HG03103 (cell line): ENCODE data around the gene SNAPC1.
"Not testable (repeated sequence)": the region's sequence is repeated elsewhere in the genome, so short reads cannot be mapped to it uniquely, and the experiment has no call there.

Experiments used
- ATAC-seq: cut with Tn5 transposase; IDR thresholded peaks from one replicate; pipeline ENCODE4 v1.9.1; 2021; ENCODE audit warnings: low read depth; ENCODE audit not compliant: unreplicated experiment

The SNAPC1 gene

GRCh38 chr14:61749264-61749663, 13.0 kb upstream of the SNAPC1 start:
- ATAC-seq = no peak

- no peak for ATAC-seq
Measured at GRCh38 chr14:61749867-61750266, 12.4 kb upstream of the SNAPC1 start.

- ATAC-seq = peak; percentile 89
Measured at GRCh38 chr14:61750708-61751474, 11.3 kb upstream of the SNAPC1 start.

- ATAC-seq = no peak
Measured at GRCh38 chr14:61751475-61751989, 10.7 kb upstream of the SNAPC1 start.

- peak; percentile 48 for ATAC-seq
Measured at GRCh38 chr14:61752626-61753025, 9.6 kb upstream of the SNAPC1 start.

GRCh38 chr14:61753631-61754030, 8.6 kb upstream of the SNAPC1 start:
- ATAC-seq = no peak

GRCh38 chr14:61754627-61755381, 7.4 kb upstream of the SNAPC1 start:
- ATAC-seq = no peak

GRCh38 chr14:61755382-61755742, 6.9 kb upstream of the SNAPC1 start:
- ATAC-seq = not testable (repeated sequence)

GRCh38 chr14:61756135-61756534, 6.1 kb upstream of the SNAPC1 start:
- ATAC-seq = no peak

GRCh38 chr14:61759878-61760277, 2.3 kb upstream of the SNAPC1 start:
- no peak for ATAC-seq

- ATAC-seq = no peak
Measured at GRCh38 chr14:61761557-61761956, 663 bp upstream of the SNAPC1 start.

GRCh38 chr14:61764342-61765122, 2.3 kb downstream of the SNAPC1 start:
- no peak for ATAC-seq

- ATAC-seq = no peak
Measured at GRCh38 chr14:61765225-61765943, 3.2 kb downstream of the SNAPC1 start.

GRCh38 chr14:61766151-61766550, 3.9 kb downstream of the SNAPC1 start:
- no peak for ATAC-seq

GRCh38 chr14:61768240-61768639, 6.0 kb downstream of the SNAPC1 start:
- ATAC-seq = no peak

- ATAC-seq = no peak
Measured at GRCh38 chr14:61769893-61770292, 7.7 kb downstream of the SNAPC1 start.

- no peak for ATAC-seq
Measured at GRCh38 chr14:61774861-61775260, 12.6 kb downstream of the SNAPC1 start.

- ATAC-seq = peak; percentile 61
Measured at GRCh38 chr14:61780125-61780524, 17.9 kb downstream of the SNAPC1 start.

- ATAC-seq = no peak
Measured at GRCh38 chr14:61797309-61797708, 35.1 kb downstream of the SNAPC1 start.

GRCh38 chr14:61802010-61802568, 39.9 kb downstream of the SNAPC1 start:
- ATAC-seq = no peak
